ENCODE results near the gene FABP1.
A peak's percentile ranks its signal among the peaks of the same experiment; 100 is the strongest.

The FABP1 gene

DNA sequence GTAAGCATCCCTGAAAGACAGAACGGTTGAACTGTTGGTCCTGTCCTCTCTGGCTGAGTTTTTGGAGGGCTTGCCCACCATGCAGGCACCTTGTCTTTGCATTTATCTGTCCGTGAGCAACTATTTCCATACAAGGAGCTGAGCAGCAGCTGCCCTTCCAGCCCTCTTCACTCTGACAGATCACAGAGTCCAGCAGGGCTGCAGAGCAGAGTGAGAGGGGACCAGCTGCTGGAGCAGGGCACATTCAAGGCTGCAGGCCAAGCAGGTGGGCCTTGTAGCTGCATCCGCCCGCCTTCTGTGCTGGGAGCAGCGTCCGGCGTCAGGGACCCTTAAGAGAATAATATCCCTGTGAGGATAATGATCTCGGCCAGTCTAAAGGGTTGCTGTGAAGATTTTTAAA, 50.8 kb downstream of the FABP1 start:
- DNase-seq: peak; percentile 62

DNA sequence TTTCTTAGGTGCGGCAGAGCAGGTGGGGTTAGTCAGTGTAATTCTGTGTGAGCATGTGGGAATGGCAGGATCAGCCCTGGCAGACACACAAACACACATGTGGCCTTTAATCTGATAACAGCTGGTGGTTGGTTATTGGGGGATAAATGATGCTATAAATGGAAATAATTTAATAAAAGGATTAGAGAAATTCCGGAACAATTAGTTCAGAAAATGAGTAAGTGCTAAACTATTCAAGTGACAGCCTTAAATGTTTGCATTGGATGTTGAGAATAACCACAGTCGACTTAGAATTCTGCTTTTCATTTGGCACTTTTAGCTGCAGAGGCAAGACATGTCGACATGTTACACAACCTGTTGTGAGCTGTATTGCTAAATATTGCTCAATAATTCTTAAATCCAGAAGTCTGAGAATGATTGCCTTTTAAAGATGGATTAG, 53.0 kb downstream of the FABP1 start:
- no peak for DNase-seq

DNA sequence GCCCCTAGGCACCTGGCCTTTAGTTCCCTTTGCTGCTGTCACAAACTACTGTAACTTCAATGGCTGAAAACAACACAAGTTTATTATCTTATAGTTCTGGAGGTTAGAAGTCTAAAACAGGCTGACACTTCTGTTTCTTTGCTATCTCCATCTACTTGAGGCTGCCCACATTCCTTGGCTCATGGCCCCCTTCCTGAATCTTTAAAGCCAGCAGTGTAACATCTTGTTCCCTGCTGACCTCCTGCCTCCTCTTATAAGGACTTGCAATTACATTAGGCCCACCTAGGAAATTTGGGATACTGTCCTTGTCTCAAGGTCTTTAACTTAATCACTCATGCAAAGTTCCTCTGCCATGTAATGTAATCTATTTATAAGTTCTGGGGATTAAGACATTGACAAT, 53.7 kb downstream of the FABP1 start:
- no peak for DNase-seq

Data from left hindlimb (tissue), 1 donor.